GM23248 (cell line): ENCODE data around the gene CXCL17. TPM values are rescaled to one million over a fixed set of nuclear protein-coding genes. Genes with fewer than 3 reads are reported as not detected.

Experiments used
- DNase-seq: peaks from one replicate; pipeline ENCODE4 v3.0.0-alpha.2; 2015
- H2AFZ ChIP-seq: fragments of 200-600 bp; sonication (generic); 2 replicates; pipeline ENCODE4 v1.6.1; 2016; ENCODE audit warnings: antibody characterized with exemption
- H3F3A ChIP-seq: fragments of 200-600 bp; sonication (generic); 2 replicates; pipeline ENCODE4 v1.6.1; 2016; ENCODE audit warnings: mild to moderate bottlenecking, antibody characterized with exemption, mixed run types; ENCODE audit not compliant: insufficient read depth
- H3K27ac ChIP-seq: fragments of 200-600 bp; sonication (generic); 2 replicates; pipeline ENCODE4 v1.5.1; 2016; ENCODE audit warnings: mild to moderate bottlenecking
- H3K27me3 ChIP-seq: fragments of 200-600 bp; sonication (generic); replicated peaks from 2 replicates; pipeline ENCODE4 v1.6.1; 2016; ENCODE audit warnings: mild to moderate bottlenecking; ENCODE audit not compliant: insufficient read depth
- H3K36me3 ChIP-seq: fragments of 200-600 bp; sonication (generic); 2 replicates; pipeline ENCODE4 v1.6.1; 2016; ENCODE audit warnings: low read depth, mild to moderate bottlenecking
- H3K4me1 ChIP-seq: fragments of 200-600 bp; sonication (generic); 2 replicates; pipeline ENCODE4 v1.6.1; 2016; ENCODE audit warnings: mild to moderate bottlenecking; ENCODE audit not compliant: insufficient read depth
- H3K4me2 ChIP-seq: fragments of 200-600 bp; sonication (generic); one replicate; pipeline ENCODE4 v1.6.1; 2016; ENCODE audit warnings: mild to moderate bottlenecking; ENCODE audit not compliant: unreplicated experiment
- H3K4me3 ChIP-seq: fragments of 200-600 bp; sonication (generic); 2 replicates; pipeline ENCODE4 v1.5.1; 2016; ENCODE audit warnings: mild to moderate bottlenecking
- H3K79me2 ChIP-seq: fragments of 200-600 bp; sonication (generic); 2 replicates; pipeline ENCODE4 v1.6.1; 2016; ENCODE audit warnings: mild to moderate bottlenecking; ENCODE audit not compliant: insufficient read depth
- H3K9ac ChIP-seq: fragments of 200-600 bp; sonication (generic); 2 replicates; pipeline ENCODE4 v1.6.1; 2016; ENCODE audit warnings: mild to moderate bottlenecking
- H3K9me2 ChIP-seq: fragments of 200-600 bp; sonication (generic); 2 replicates; pipeline ENCODE4 v1.6.1; 2016; ENCODE audit warnings: mixed run types, mild to moderate bottlenecking, moderate library complexity; ENCODE audit not compliant: insufficient read depth
- H3K9me3 ChIP-seq: fragments of 200-600 bp; sonication (generic); one replicate; pipeline ENCODE4 v1.6.1; 2017; ENCODE audit warnings: low read depth
- H4K20me1 ChIP-seq: fragments of 200-600 bp; sonication (generic); 2 replicates; pipeline ENCODE4 v1.6.0; 2016; ENCODE audit not compliant: insufficient read depth
- EZH2 ChIP-seq: fragments of 200-600 bp; sonication (generic); IDR thresholded peaks from 2 replicates; pipeline ENCODE4 v1.6.1; 2018; ENCODE audit warnings: antibody characterized with exemption, mild to moderate bottlenecking; ENCODE audit not compliant: insufficient read depth, poor library complexity, severe bottlenecking
- EZH2phosphoT487 ChIP-seq: fragments of 200-600 bp; sonication (generic); IDR thresholded peaks from 2 replicates; pipeline ENCODE4 v1.6.1; 2018; ENCODE audit warnings: antibody characterized with exemption, moderate library complexity, mild to moderate bottlenecking, low read depth; ENCODE audit not compliant: insufficient read depth
- WGBS, 2 experiments: methylation state at CpG; one replicate each; pipeline ENCODE4 v1.1.6; 2015 to 2017; ENCODE audit warnings: low lambda C conversion rate in 2 of 2, low coverage in 1 of 2; ENCODE audit errors: missing lambda C conversion rate in 2 of 2; 5-methylcytosine and 5-hydroxymethylcytosine counted together
- in situ Hi-C: fragments of 300-500 bp; cut with MboI; formaldehyde crosslinking; loops from 2 replicates; pipeline ENCODE4 v1.15.0; 2020
- polyA plus RNA-seq: library from polyadenylated mRNA; unstranded; fragments of >200 nt; fragmentation: Nextera tagmentation; extraction: Ambion mirVana; gene quantifications from 2 replicates; pipeline ENCODE4 v1.2.1, GENCODE V29; 2016
- total RNA-seq: library from RNA; depleted of rRNA; stranded (reverse); fragments of >200 nt; shearing (Covaris generic); gene quantifications from 2 replicates; pipeline ENCODE4 v1.2.3, GENCODE V29; 2014

The CXCL17 gene
- total and polyA plus RNA-seq, 2 experiments from 2014 or later, result not detected

DNA sequence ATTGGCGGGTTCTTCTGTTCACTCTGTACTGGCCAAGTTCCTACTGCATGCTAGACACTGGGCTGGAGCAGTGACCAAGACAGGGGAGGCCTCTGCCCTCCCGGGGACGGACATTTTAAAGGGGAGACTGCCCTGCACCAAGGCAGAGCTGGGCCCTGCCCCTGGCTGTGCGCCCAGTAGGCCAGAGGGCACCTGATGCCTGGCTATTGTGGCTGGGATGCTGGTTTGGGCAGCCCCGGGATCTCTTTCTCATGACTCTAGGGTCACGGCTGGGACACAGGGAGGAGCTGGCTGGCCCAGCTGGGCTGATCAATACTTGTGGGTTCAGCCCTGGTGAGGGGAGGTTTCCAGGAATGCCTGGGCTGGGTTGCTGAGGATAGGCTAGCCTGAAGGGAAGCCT is 33.3 kb downstream of the CXCL17 start:
- in situ Hi-C loops, result no loop called here
- no peak for DNase-seq
- 85 to 88% methylated on average over 6 of the region's 6 CpGs for WGBS, 2 experiments

DNA sequence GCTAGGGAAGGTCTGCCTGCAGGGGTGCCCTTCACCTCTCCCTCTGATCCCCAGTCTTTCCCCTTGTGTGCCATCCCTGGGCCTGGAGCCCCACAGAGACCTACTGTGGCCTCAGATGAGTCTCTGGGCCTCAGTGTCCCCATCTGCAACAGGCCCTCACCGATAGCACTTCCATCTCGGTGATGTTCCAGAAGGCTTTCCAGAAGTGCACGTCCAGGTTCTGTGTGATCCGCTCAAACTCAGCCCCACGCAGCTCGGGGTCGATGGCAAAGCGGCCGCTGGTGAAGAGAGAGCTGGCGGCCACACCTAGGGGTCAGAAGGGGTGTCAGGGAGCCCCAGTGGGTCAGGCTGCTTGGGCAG is 35.0 kb downstream of the CXCL17 start:
- Histone ChIP-seq H3K9ac (no peak overlapping the region), H3K4me2 (no peak overlapping the region), H3K4me3 (no peak overlapping the region), H3K79me2 (no peaks in the 10 kb centered on the region), H3K4me1 (no peaks in the 10 kb centered on the region), H4K20me1 (no peaks in the 10 kb centered on the region), H3K27me3 (no peaks in the 10 kb centered on the region), H3K36me3 (no peaks in the 10 kb centered on the region), H3K27ac (no peak overlapping the region), H2AFZ (no peak overlapping the region), H3F3A (no peaks in the 10 kb centered on the region), H3K9me2 (no peaks in the 10 kb centered on the region), H3K9me3 (no peaks in the 10 kb centered on the region)
- DNase-seq, result no peak
- TF ChIP-seq EZH2, result no peak
- no peak for TF ChIP-seq EZH2phosphoT487
- in situ Hi-C loops, result no loop called here
- WGBS, 2 experiments, result 97 to 98% methylated on average over 8 to 10 of the region's 10 CpGs

More for the DNA sequence above, 33.3 kb downstream of the CXCL17 start:
- no peaks in the 10 kb centered on the region for H3K9me2 ChIP-seq
- H3K4me2 ChIP-seq, result no peak overlapping the region
- no peaks in the 10 kb centered on the region for H3K79me2 ChIP-seq
- TF ChIP-seq EZH2phosphoT487 (no peak), EZH2 (no peak)
- no peaks in the 10 kb centered on the region for H3K4me1 ChIP-seq
- H4K20me1 ChIP-seq, result no peaks in the 10 kb centered on the region
- H3K4me3 ChIP-seq, result no peak overlapping the region
- no peak overlapping the region for H3K9ac ChIP-seq
- no peaks in the 10 kb centered on the region for H3K27me3 ChIP-seq
- H3K27ac ChIP-seq, result no peak overlapping the region
- H2AFZ ChIP-seq, result no peak overlapping the region
- H3K36me3 ChIP-seq, result no peaks in the 10 kb centered on the region
- no peaks in the 10 kb centered on the region for H3K9me3 ChIP-seq
- H3F3A ChIP-seq, result no peaks in the 10 kb centered on the region

DNA sequence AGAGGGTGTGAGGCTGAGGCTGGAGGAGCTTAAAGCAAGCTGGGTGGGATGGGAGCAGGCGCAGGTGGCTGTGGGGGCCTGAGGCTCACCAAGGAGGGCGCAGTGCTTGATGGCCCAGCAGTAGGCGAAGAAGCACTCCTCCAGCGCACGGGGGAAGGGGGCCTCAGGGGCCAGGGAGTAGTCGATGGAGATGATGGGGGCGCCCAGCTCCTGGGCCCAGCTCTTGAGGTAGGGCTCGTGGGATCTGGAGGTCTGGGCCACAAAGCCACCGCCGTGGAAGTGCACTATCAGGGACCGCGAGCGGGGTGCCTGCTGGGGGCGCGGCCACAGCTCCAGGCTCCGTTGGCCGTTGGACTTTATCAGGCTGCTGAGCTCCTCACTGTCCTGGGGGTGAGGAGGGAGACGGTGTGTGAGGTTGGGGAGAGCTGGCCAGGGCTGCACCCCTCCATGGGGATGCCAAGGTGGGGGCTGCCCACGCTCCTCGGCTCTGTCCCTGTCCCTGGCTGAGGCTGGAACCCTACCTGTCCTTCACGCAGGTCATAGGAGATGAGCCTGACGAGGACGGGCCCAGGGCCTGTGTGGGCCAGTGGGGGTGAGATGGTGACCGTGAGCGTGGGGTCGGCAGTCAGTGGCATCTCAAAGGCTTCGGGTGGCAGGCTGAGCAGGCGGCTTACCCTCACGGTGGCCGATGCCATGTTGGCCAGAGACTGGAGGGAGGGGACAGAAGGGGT is 35.5 kb downstream of the CXCL17 start:
- Histone ChIP-seq H3K27me3 (no peaks in the 10 kb centered on the region), H3K27ac (no peak overlapping the region), H2AFZ (no peak overlapping the region), H3K9me2 (no peaks in the 10 kb centered on the region), H3K79me2 (no peaks in the 10 kb centered on the region), H3K4me3 (no peak overlapping the region), H3K36me3 (no peaks in the 10 kb centered on the region), H4K20me1 (no peaks in the 10 kb centered on the region), H3K4me2 (no peak overlapping the region), H3K9ac (no peak overlapping the region), H3K4me1 (no peaks in the 10 kb centered on the region), H3F3A (no peaks in the 10 kb centered on the region), H3K9me3 (no peaks in the 10 kb centered on the region)
- DNase-seq, result no peak
- WGBS, 2 experiments, result 91 to 92% methylated on average over 19 to 30 of the region's 30 CpGs
- no peak for TF ChIP-seq EZH2
- TF ChIP-seq EZH2phosphoT487, result no peak
- in situ Hi-C loops, result no loop called here

DNA sequence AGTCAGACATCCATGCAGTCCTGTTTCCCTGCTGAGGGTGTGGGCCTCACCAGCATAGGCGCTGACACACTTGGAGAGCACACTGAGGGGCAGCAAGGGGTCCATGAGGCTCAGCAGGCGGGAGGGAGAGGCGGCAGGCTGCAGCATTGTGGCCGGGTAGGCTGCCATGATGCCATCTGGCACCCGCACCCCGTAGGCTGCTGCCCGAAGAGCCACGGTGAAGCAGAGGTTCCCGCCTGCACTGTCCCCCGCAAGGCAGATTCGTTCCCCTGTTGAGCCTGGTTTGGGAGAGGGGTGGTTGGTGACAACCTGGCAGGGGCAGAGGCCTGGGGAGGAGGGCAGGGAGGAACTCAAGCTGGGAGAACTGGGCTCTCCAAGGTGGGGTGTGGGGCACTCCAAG is 36.6 kb downstream of the CXCL17 start:
- TF ChIP-seq EZH2 (no peak), EZH2phosphoT487 (no peak)
- H3K79me2 ChIP-seq, result no peaks in the 10 kb centered on the region
- H2AFZ ChIP-seq, result no peak overlapping the region
- no peaks in the 10 kb centered on the region for H3K4me1 ChIP-seq
- H3K9ac ChIP-seq, result no peak overlapping the region
- DNase-seq, result no peak
- no peak overlapping the region for H3K4me3 ChIP-seq
- WGBS, 2 experiments, result 91 to 94% methylated on average over 11 of the region's 11 CpGs
- no peaks in the 10 kb centered on the region for H3K36me3 ChIP-seq
- H4K20me1 ChIP-seq, result no peaks in the 10 kb centered on the region
- H3K4me2 ChIP-seq, result no peak overlapping the region
- H3K9me3 ChIP-seq, result no peaks in the 10 kb centered on the region
- in situ Hi-C loops, result no loop called here
- H3F3A ChIP-seq, result no peaks in the 10 kb centered on the region
- no peak overlapping the region for H3K27ac ChIP-seq
- no peaks in the 10 kb centered on the region for H3K9me2 ChIP-seq
- no peaks in the 10 kb centered on the region for H3K27me3 ChIP-seq

DNA sequence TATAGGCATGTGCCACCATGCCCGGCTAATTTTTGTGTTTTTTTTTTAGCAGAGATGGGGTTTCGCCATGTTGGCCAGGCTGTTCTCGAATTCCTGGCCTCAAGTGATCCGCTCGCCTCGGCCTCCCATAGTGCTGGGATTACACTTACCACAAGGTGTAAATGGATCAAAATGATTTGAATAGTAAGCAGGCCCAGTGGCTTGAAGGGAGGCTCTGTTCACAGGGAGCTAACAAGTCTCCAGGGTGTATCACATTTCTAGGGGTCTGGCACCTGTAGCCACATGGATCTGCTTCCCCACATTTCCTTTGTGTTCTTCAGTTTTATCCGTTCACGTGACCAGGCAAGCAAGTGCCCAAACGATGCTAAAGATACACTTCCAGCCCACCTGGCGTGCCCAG is 39.2 kb downstream of the CXCL17 start:
- Histone ChIP-seq H3F3A (no peaks in the 10 kb centered on the region), H3K4me3 (no peak overlapping the region), H3K27ac (no peak overlapping the region), H3K27me3 (no peaks in the 10 kb centered on the region), H4K20me1 (no peaks in the 10 kb centered on the region), H3K9me2 (no peaks in the 10 kb centered on the region), H3K9ac (no peak overlapping the region), H3K36me3 (no peaks in the 10 kb centered on the region), H3K4me1 (no peaks in the 10 kb centered on the region), H3K4me2 (no peak overlapping the region), H3K9me3 (no peaks in the 10 kb centered on the region), H2AFZ (no peak overlapping the region), H3K79me2 (no peaks in the 10 kb centered on the region)
- in situ Hi-C loops, result no loop called here
- WGBS, 2 experiments, result 97 to 98% methylated on average over 10 of the region's 10 CpGs
- TF ChIP-seq EZH2phosphoT487 (no peak), EZH2 (no peak)
- DNase-seq, result no peak
